Activated CD4-positive, alpha-beta memory T cell treated with anti-CD3 and anti-CD28 coated beads, Interleukin-2, amount 10 ng/mL, durations not matched to agents 7 days and 5 days (primary cell): Measurements from ENCODE around the gene OLIG2. TPM values are rescaled to one million over a fixed set of nuclear protein-coding genes. Genes with fewer than 3 reads are reported as not detected.

ENCODE experiments used
- CTCF ChIA-PET: fragments of 350-600 bp; sonication (Branson Sonifier 250); formaldehyde crosslinking; loops from one replicate; lab custom pipeline; 2021; ENCODE audit warnings: antibody characterized with exemption, inconsistent platforms; lab: Charles Lee
- POLR2A ChIA-PET: fragments of 350-600 bp; sonication (Branson Sonifier 250); formaldehyde crosslinking; loops from one replicate; lab custom pipeline; 2021; ENCODE audit warnings: antibody characterized with exemption; lab: Charles Lee
- DNase-seq: peaks from one replicate; pipeline ENCODE4 v3.0.0-alpha.2; 2020
- H3K27ac Mint-ChIP-seq: one replicate; pipeline ENCODE4 v1.8.0; 2021; ENCODE audit warnings: mild to moderate bottlenecking, mixed read lengths
- H3K27me3 Mint-ChIP-seq: one replicate; pipeline ENCODE4 v1.8.0; 2021; ENCODE audit warnings: mixed read lengths
- H3K36me3 Mint-ChIP-seq: one replicate; pipeline ENCODE4 v1.8.0; 2021; ENCODE audit warnings: low read depth, mixed read lengths
- H3K4me1 Mint-ChIP-seq: one replicate; pipeline ENCODE4 v1.8.0; 2021; ENCODE audit warnings: mixed read lengths
- H3K4me3 Mint-ChIP-seq: one replicate; pipeline ENCODE4 v1.8.0; 2021; ENCODE audit warnings: mild to moderate bottlenecking, mixed read lengths
- H3K9me3 Mint-ChIP-seq: one replicate; pipeline ENCODE4 v1.8.0; 2021; ENCODE audit warnings: mixed read lengths
- total RNA-seq, 2 experiments: library from RNA; stranded (reverse); gene quantifications; one replicate each; pipeline ENCODE4 v1.2.3, GENCODE V29; 2021

OLIG2 gene
- not detected for total RNA-seq

DNA sequence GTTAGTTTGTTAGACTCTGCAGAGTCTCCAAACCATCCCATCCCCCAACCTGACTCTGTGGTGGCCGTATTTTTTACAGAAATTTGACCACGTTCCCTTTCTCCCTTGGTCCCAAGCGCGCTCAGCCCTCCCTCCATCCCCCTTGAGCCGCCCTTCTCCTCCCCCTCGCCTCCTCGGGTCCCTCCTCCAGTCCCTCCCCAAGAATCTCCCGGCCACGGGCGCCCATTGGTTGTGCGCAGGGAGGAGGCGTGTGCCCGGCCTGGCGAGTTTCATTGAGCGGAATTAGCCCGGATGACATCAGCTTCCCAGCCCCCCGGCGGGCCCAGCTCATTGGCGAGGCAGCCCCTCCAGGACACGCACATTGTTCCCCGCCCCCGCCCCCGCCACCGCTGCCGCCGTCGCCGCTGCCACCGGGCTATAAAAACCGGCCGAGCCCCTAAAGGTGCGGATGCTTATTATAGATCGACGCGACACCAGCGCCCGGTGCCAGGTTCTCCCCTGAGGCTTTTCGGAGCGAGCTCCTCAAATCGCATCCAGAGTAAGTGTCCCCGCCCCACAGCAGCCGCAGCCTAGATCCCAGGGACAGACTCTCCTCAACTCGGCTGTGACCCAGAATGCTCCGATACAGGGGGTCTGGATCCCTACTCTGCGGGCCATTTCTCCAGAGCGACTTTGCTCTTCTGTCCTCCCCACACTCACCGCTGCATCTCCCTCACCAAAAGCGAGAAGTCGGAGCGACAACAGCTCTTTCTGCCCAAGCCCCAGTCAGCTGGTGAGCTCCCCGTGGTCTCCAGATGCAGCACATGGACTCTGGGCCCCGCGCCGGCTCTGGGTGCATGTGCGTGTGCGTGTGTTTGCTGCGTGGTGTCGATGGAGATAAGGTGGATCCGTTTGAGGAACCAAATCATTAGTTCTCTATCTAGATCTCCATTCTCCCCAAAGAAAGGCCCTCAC is at the start of gene OLIG2:
OLIG2 (plus strand) TSS at position 447 of the 954 bp plus-strand sequence. CDS start 928 bp downstream, outside the sequence.
- Mint-ChIP-seq H3K27me3 (peaks cover 85% of the 10 kb centered on the region), H3K4me1 (peaks cover 27% of the 10 kb centered on the region), H3K27ac (peak within 1 kb of the TSS; percentile 35), H3K36me3 (peaks cover 15% of the 10 kb centered on the region), H3K9me3 (no peaks in the 10 kb centered on the region), H3K4me3 (no peak within 1 kb of the TSS)
- POLR2A ChIA-PET: no interaction called here
- CTCF ChIA-PET: interaction anchor here (2.2 kb wide), 1 partner anchor 171 kb away, joined by 7 read pairs; no protein-coding TSS in a partner anchor
- DNase-seq: no peak

DNA sequence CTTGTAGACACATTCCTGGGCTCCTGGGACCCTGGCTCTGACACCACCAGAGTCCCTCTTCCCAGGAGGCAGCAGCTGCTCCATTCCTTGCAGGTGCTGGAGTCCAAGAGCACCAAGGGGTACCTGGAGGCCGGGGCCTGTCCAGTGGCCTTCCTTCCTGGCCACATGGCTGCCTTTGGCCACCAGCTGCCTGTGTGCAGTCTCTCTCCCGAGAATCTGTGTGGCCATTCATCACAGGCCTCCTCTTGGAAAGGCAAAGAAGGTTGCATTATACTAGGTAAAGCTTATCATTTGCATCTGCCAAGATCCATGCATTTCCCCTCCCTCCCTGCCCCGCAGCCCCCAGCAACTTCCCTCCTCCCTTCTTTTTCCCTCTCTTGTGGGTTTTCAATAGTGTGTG is 48.9 kb upstream of the OLIG2 start:
- Mint-ChIP-seq H3K27ac (no peak overlapping the region), H3K36me3 (no peaks in the 10 kb centered on the region), H3K27me3 (peaks cover 23% of the 10 kb centered on the region), H3K4me1 (no peaks in the 10 kb centered on the region), H3K4me3 (no peak overlapping the region), H3K9me3 (no peaks in the 10 kb centered on the region)
- ChIA-PET POLR2A (no interaction called here), CTCF (interaction anchor here (1.5 kb wide), 1 partner anchor 18 kb away, joined by 3 read pairs; no protein-coding TSS in a partner anchor)
- DNase-seq: no peak

DNA sequence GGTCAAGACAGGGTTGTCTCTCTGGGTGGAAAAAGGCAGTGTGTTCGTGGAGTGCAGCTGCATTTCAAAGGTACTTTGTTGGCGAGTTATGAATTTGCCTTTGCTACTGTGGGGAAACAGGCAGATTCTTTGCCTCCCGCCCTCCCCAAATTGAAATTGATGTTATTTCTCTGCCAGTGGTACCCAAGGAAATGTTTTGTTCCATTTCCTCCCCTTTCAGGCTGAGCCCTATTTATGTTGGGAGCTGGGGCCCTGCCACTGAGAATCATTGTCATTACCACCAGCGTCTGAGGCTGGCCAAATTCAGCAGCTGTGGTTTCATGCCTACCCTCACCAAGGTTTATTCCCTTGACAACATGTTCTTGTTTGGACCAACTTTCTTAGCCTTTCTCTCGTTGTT is 48.5 kb upstream of the OLIG2 start:
- POLR2A ChIA-PET: no interaction called here
- H3K27me3 Mint-ChIP-seq: peaks cover 23% of the 10 kb centered on the region
- H3K27ac Mint-ChIP-seq: no peak overlapping the region
- CTCF ChIA-PET: interaction anchor here (1.5 kb wide), 1 partner anchor 17 kb away, joined by 3 read pairs; no protein-coding TSS in a partner anchor
- DNase-seq: no peak
- H3K36me3 Mint-ChIP-seq: no peaks in the 10 kb centered on the region
- no peaks in the 10 kb centered on the region for H3K9me3 Mint-ChIP-seq
- H3K4me1 Mint-ChIP-seq: no peaks in the 10 kb centered on the region
- H3K4me3 Mint-ChIP-seq: no peak overlapping the region

DNA sequence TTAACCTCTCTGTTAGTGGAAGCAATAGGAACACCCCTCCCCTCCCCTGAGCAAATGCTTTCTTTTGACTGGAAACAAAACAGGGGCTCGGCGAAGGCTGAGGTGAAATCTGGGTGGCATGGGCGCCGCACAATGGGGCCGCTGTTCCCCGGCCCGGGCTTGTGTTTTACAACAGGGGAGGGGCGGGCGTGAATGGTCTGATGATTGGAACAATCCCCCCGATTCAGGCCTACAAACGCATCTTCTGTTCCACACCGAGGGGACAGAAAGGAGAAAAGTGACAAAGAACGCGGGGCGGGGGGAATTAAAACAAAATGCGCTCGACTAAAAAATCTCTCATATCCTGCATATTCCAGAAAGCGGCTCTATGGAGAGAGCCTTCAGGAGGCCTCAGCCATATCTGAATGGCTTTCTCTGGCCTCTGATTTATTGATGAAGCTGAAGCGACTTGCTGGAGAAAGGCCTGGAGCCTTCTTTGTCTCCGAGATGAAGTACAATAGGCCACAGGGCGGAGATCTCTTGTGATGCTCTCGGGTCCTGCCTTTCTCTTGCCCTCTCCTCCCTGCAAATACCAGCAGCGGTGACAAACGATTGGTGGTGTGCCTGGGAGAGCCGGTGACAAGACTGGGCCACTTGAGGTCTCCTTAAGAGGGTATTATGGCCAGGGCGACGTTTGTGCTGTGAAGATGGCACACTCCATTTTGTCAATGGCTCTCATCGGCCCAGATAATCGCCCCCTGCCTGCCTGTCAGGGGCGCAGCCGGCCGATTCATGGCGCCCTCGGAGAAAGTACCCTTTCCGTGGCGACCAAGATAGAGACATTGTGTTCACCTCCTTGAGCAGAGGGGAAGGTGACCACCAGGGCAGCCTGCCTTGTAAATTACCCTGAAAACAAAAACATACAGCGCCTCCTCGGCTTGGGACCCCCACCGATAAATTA is 47.1 kb upstream of the OLIG2 start:
- Mint-ChIP-seq H3K4me3 (no peak overlapping the region), H3K4me1 (no peaks in the 10 kb centered on the region), H3K27ac (no peak overlapping the region), H3K36me3 (no peaks in the 10 kb centered on the region), H3K27me3 (peaks cover 17% of the 10 kb centered on the region), H3K9me3 (no peaks in the 10 kb centered on the region)
- no peak for DNase-seq
- ChIA-PET CTCF (no interaction called here), POLR2A (no interaction called here)

DNA sequence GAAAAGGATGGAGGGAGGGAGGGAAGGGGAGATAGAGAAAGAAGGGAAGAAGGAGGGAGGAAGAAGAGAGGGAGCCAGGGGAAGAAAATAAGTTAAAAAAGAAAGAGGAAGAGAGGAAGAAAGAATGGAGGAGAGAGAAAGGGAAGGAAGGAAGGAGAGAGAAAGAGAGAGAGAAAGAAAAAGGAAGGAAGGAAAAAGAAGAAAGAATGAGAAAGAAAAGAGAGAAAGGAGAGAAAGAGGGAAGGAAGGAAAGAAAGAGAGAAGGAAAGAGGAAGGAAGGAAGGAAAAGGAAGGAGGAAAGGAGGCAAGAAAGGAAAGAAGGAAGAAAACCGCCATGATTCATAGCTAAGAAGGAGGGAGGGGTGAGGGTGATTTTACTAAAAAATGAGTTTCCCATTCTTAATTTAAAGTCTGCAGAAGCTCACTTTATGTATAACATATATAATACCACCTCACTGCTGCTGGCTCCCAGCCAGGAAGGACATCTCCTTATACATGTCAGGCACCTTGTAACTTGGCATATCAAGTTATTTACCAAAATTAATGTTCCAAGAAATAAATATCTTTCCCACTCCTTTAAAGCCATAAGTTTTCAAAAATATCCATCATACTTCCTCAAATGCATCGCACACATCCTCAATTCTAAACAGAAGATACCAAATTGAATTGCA is 46.0 kb upstream of the OLIG2 start:
- H3K4me3 Mint-ChIP-seq: no peak overlapping the region
- POLR2A ChIA-PET: no interaction called here
- no peaks in the 10 kb centered on the region for H3K9me3 Mint-ChIP-seq
- peaks cover 20% of the 10 kb centered on the region for H3K27me3 Mint-ChIP-seq
- H3K27ac Mint-ChIP-seq: no peak overlapping the region
- no peak for DNase-seq
- H3K4me1 Mint-ChIP-seq: no peaks in the 10 kb centered on the region
- CTCF ChIA-PET: no interaction called here
- no peaks in the 10 kb centered on the region for H3K36me3 Mint-ChIP-seq

DNA sequence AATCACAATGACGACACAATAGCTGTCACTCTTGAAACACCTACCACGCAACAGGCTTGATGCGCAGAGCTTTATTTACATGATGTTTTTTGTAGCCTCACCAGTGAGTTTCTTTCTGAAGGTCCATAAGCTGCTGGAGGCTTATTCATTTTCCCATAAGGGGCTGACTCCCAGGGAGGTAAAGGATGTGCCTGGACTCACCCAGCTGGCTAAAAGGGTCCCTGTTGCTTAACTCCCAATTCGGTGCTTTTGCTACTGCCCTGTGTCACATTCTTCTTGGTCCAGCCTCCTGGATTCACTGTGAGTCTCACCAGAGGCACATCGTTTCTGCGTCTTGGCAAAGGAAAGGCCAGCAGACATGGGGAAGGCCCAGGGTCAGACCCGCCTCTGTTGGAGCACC is 44.6 kb upstream of the OLIG2 start:
- Mint-ChIP-seq H3K4me3 (no peak overlapping the region), H3K4me1 (no peaks in the 10 kb centered on the region), H3K36me3 (no peaks in the 10 kb centered on the region), H3K27ac (no peak overlapping the region), H3K27me3 (peaks cover 18% of the 10 kb centered on the region), H3K9me3 (no peaks in the 10 kb centered on the region)
- ChIA-PET CTCF (no interaction called here), POLR2A (no interaction called here)
- DNase-seq: no peak

DNA sequence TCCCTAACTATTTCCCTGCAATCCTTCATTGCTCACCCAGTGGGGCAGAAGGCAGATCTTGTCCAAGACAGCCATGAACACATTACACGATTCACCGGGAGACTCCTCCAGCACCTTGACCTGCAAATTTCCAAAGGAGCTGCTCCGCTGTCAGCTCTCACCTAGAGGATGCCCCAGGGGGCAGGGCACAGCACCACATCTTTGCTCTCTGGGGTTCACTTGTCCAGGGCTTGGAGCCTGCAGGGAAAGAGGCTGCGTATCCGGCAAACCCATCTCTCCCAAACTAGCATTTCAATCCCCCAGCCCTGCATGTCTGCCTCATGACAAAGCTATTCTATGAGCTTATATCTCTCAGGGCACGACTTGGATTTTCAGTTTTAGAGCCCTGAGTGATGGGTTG is 35.1 kb upstream of the OLIG2 start:
- H3K27me3 Mint-ChIP-seq: peaks cover 46% of the 10 kb centered on the region
- H3K4me3 Mint-ChIP-seq: no peak overlapping the region
- no peaks in the 10 kb centered on the region for H3K9me3 Mint-ChIP-seq
- H3K27ac Mint-ChIP-seq: no peak overlapping the region
- ChIA-PET POLR2A (no interaction called here), CTCF (interaction anchor here (0.8 kb wide), 2 partner anchors 166 to 197 kb away, joined by 3 to 4 read pairs; no protein-coding TSS in a partner anchor)
- no peaks in the 10 kb centered on the region for H3K4me1 Mint-ChIP-seq
- DNase-seq: no peak
- H3K36me3 Mint-ChIP-seq: no peaks in the 10 kb centered on the region

DNA sequence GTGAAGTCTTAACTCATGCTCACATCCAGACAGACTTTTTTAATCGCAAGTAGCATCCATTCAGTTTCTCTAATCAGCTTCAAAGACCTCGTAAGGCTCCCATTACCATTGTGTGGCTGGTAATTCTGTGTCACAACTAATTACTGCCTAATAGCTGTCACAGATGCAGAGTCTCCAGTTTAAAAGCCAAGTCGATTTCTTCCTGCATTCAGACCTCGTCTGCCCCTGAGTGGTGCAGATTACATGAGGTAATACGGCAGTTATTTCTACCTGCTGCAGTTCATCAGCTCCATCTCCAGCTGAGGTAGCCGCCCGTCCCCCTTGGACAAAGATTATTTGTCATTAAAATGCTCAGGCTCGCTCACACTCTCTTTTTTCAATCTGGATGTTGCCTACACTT is 34.4 kb upstream of the OLIG2 start:
- DNase-seq: no peak
- no peaks in the 10 kb centered on the region for H3K9me3 Mint-ChIP-seq
- peaks cover 48% of the 10 kb centered on the region for H3K27me3 Mint-ChIP-seq
- H3K27ac Mint-ChIP-seq: no peak overlapping the region
- H3K4me3 Mint-ChIP-seq: no peak overlapping the region
- no peaks in the 10 kb centered on the region for H3K4me1 Mint-ChIP-seq
- CTCF ChIA-PET: interaction anchor here (0.7 to 0.8 kb wide), 2 partner anchors 51 to 166 kb away, joined by 3 read pairs; no protein-coding TSS in a partner anchor
- H3K36me3 Mint-ChIP-seq: no peaks in the 10 kb centered on the region
- POLR2A ChIA-PET: no interaction called here

DNA sequence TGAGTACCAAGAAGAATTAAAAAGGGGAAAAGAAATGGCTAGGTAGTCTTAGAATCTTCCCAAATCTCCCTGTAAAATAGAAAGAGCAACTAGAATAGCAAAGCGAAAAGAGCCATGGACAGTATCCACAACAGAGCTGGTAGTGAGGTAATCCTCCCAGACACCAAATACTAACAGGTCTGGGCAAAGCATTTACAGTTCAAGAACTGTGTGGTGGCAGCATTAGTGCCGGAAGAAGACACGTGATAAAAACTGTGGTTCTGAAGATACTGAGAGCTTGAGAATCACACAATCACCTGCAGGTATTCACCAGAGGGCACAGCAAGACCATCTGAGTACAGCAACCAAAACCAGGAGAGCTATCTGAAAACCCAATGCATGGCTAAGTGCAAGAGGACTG is 31.8 kb upstream of the OLIG2 start:
- Mint-ChIP-seq H3K4me1 (no peaks in the 10 kb centered on the region), H3K36me3 (no peaks in the 10 kb centered on the region), H3K4me3 (no peak overlapping the region), H3K9me3 (no peaks in the 10 kb centered on the region), H3K27ac (no peak overlapping the region), H3K27me3 (peaks cover 51% of the 10 kb centered on the region)
- ChIA-PET POLR2A (no interaction called here), CTCF (interaction anchor here (0.9 to 2.4 kb wide), 7 partner anchors 9 to 203 kb away, joined by 3 to 18 read pairs (median 5); no protein-coding TSS in a partner anchor)
- no peak for DNase-seq

DNA sequence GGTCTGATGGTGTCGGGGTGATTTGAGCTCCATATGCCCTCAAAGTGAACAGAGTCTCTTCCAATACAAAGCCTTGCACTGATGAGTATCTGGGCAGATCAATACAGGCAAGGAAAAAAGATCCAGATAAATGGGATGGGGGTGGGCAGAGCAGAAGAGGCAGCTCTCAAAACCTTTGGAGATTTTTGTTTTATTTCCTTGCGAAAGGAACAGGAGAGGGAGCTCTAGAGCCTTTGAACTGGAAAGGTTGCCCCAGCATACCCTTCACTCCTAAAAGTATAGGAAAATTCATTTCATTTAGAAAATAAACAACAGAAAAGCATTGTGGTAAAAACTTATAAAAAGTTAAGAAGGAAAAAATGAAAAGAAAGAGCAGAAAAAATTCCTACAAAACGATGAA is 31.4 kb upstream of the OLIG2 start:
- no peak overlapping the region for H3K27ac Mint-ChIP-seq
- ChIA-PET CTCF (interaction anchor here (0.9 to 2.4 kb wide), 7 partner anchors 10 to 203 kb away, joined by 3 to 18 read pairs (median 5); no protein-coding TSS in a partner anchor), POLR2A (no interaction called here)
- no peaks in the 10 kb centered on the region for H3K36me3 Mint-ChIP-seq
- no peaks in the 10 kb centered on the region for H3K9me3 Mint-ChIP-seq
- H3K4me3 Mint-ChIP-seq: no peak overlapping the region
- peaks cover 48% of the 10 kb centered on the region for H3K27me3 Mint-ChIP-seq
- DNase-seq: no peak
- no peaks in the 10 kb centered on the region for H3K4me1 Mint-ChIP-seq

DNA sequence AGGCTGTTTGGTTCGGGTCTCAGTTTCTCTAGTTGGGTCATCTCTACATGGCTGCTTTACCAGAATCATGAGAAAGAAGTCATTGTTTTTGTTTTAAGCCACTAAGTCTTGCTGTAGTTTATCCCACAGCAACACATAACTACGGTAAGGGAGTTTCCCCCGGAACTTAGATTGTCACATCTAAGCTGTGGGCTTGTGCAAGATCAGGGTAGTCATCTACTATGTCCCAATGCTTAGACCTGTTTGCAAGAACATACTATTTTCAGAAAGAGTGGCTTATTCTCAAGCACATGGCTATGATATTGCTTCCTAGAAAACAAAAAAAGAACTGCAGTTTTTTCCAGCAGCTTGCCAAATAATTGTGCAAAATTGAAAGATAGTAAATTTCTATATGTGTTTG is 18.0 kb upstream of the OLIG2 start:
- Mint-ChIP-seq H3K4me1 (no peaks in the 10 kb centered on the region), H3K27me3 (peaks cover 15% of the 10 kb centered on the region), H3K4me3 (no peak overlapping the region), H3K36me3 (no peaks in the 10 kb centered on the region), H3K9me3 (no peaks in the 10 kb centered on the region), H3K27ac (no peak overlapping the region)
- ChIA-PET POLR2A (no interaction called here), CTCF (no interaction called here)
- DNase-seq: no peak

DNA sequence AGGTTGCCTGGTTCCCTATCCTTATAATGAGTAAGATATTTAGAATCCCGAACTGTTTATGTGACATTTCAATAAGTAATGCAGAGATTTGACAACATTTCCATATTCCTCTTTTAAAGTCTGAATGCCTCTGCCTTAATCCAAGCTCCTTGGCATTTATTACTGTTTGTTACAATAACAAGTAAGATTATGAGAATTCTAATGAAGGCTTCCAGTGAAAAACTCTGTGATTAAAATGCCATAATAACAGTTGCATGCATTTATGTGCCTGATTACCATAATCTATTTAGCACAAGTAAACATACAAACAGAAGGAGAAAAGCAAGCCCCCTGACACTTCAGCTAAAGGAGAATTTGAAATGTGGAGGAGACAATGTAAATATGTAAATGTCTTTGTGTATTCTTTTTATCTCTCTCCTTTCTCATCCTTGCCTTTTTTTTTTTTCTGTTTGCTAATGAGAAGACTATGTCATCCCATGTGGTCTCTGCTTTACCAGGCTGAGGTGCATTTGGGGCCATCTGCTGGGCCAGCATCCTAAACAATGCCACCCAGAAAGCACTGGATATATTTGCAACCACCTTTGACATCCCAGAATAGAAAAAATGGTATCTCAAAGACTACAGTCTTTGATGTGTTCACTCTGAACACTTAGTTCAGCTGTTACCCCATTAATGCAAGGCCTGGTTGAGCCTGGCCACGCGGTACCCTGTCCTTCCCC is 17.2 kb upstream of the OLIG2 start:
- no peaks in the 10 kb centered on the region for H3K4me1 Mint-ChIP-seq
- CTCF ChIA-PET: no interaction called here
- POLR2A ChIA-PET: no interaction called here
- H3K27ac Mint-ChIP-seq: no peak overlapping the region
- DNase-seq: no peak
- H3K27me3 Mint-ChIP-seq: peaks cover 15% of the 10 kb centered on the region
- H3K4me3 Mint-ChIP-seq: no peak overlapping the region
- H3K9me3 Mint-ChIP-seq: no peaks in the 10 kb centered on the region
- H3K36me3 Mint-ChIP-seq: no peaks in the 10 kb centered on the region
